Pancreas (tissue), 10 donors: ENCODE measurements around the gene RERE. TPM values are rescaled to one million over a fixed set of nuclear protein-coding genes. Genes with fewer than 3 reads are reported as not detected.

Experiments used
- ATAC-seq, 4 donors: fragments of 200-7000 bp; cut with Tn5 transposase; one replicate each; pipeline versions ENCODE4 v1.8.0 to v1.9.1; 2020; ENCODE audit warnings: mild to moderate bottlenecking in 4 of 4, moderate library complexity in 4 of 4
- DNase-seq, 6 donors: peaks; one replicate each; pipeline ENCODE4 v3.0.0-alpha.2; 2020
- FAIRE-seq: peaks from 2 replicates; lab custom pipeline; 2012; peaks lifted over from hg19 to GRCh38; lab: Jason Lieb, UNC
- H3K27ac ChIP-seq, 4 donors: fragments of 200-600 bp; sonication (generic); 1 replicate in 3 of 4; 2 replicates in 1 of 4; pipeline versions ENCODE4 v1.5.0 to v1.8.0; 2020
- H3K27me3 ChIP-seq, 4 donors: fragments of 200-600 bp; one replicate each; pipeline ENCODE4 v1.8.0; 2021
- H3K36me3 ChIP-seq, 3 donors: fragments of 200-600 bp; sonication (generic) in 1 of 3; one replicate each; pipeline versions ENCODE4 v1.5.0 to v1.8.0; 2020 to 2021
- H3K4me1 ChIP-seq, 3 donors: fragments of 200-600 bp; one replicate each; pipeline ENCODE4 v1.8.0; 2021
- H3K4me3 ChIP-seq, 4 donors: fragments of 200-600 bp; sonication (generic) in 2 of 4; one replicate each; pipeline versions ENCODE4 v1.5.0 to v1.8.0; 2020 to 2021
- H3K9me3 ChIP-seq, 4 donors: fragments of 200-600 bp; one replicate each; pipeline ENCODE4 v1.8.0; 2021
- CTCF ChIP-seq, 4 donors: fragments of 200-600 bp; sonication (generic) in 3 of 4; IDR thresholded peaks; one replicate each; pipeline versions ENCODE4 v1.5.0 to v1.8.0; 2021; ENCODE audit warnings: antibody characterized with exemption in 4 of 4
- WGBS, 2 donors: extraction: QIAGEN DNeasy Blood & Tissue Kit; methylation state at CpG; one replicate each; pipeline ENCODE4 v1.1.7; 2013; 5-methylcytosine and 5-hydroxymethylcytosine counted together
- intact Hi-C, 3 donors: fragments of 100-400 bp; cut with DNase I; formaldehyde crosslinking; loops; one replicate each; pipeline versions ENCODE4 v1.11.1 to v1.14.2; 2022
- polyA plus RNA-seq, 2 donors: library from polyadenylated mRNA; stranded (reverse); fragments of 200-250 nt; gene quantifications; one replicate each; pipeline ENCODE4 v1.2.3, GENCODE V29; 2013
- total RNA-seq, 6 donors: library from RNA; stranded (reverse); fragmentation: NEBNext Ultra II Directional in 4 of 6; extraction: Animal tissue kit (Norgen Biotek cat#: 25700) in 4 of 6; gene quantifications; one replicate each; pipeline versions ENCODE4 v1.2.1 to v1.2.4, GENCODE V29; 2021 to 2023
- donor health status: healthy with polysubstance abuse.
- donor health status: DM: no; HTN: no; CAD: no; lungs with moderate emphysema.
- donor health status: DM: no; HTN: no; CAD: no.
- donor health status: control.
- donor health status: control.
- donor health status: Bipolar disorder and iron deficiency.
- donor health status: DM: yes; HTN: yes; CAD: no.
- donor health status: DM: no; HTN: no; CAD: no.
- donor health status: DM: no; HTN: no; CAD: no.
- donor health status: DM: yes; HTN: yes; CAD: no.

The RERE gene
- total and polyA plus RNA-seq, 8 donors, result 27.0 to 76.7 (median 50.7) TPM

- H3K4me1 ChIP-seq, result no peaks in the 10 kb centered on the region
- no peaks in the 10 kb centered on the region for H3K27me3 ChIP-seq
- ATAC-seq, result no peak
- no peak for FAIRE-seq
- intact Hi-C loops, result loop anchor here in 1 of 3 donors (10.0 kb wide), 1 partner anchor 353 kb away; no protein-coding TSS in a partner anchor
- peak in 1 of 6 donors; percentile 58 for DNase-seq
- no peak overlapping the region for H3K4me3 ChIP-seq
- H3K27ac ChIP-seq, result no peak overlapping the region
- no peak for TF ChIP-seq CTCF (IDR thresholded peaks at IDR 0.05)
- WGBS, 2 donors, result 88 to 95% methylated on average over 23 to 25 of the region's 25 CpGs
- H3K36me3 ChIP-seq, result no peaks in the 10 kb centered on the region
- no peaks in the 10 kb centered on the region for H3K9me3 ChIP-seq
These were observed 479.5 kb downstream of the RERE start for GRCh38 chr1:8337776-8338525.

- Histone ChIP-seq H3K36me3 (no peaks in the 10 kb centered on the region), H3K4me3 (no peak overlapping the region), H3K4me1 (no peaks in the 10 kb centered on the region), H3K9me3 (no peaks in the 10 kb centered on the region), H3K27ac (no peak overlapping the region), H3K27me3 (no peaks in the 10 kb centered on the region)
- intact Hi-C loops, result loop anchor here in 1 of 3 donors (10.0 kb wide), 1 partner anchor 350 kb away; no protein-coding TSS in a partner anchor
- no peak for FAIRE-seq
- DNase-seq, result peak in 1 of 6 donors; percentile 37
- no peak for TF ChIP-seq CTCF (IDR thresholded peaks at IDR 0.05)
- 87 to 91% methylated on average over 27 of the region's 27 CpGs for WGBS, 2 donors
- no peak for ATAC-seq
These were observed 482.2 kb downstream of the RERE start for GRCh38 chr1:8335246-8335645.

GRCh38 chr1:8334106-8334851 lies 483.2 kb downstream of the RERE start:
- WGBS, 2 donors, result 84 to 88% methylated on average over 24 of the region's 24 CpGs
- no peak overlapping the region for H3K4me3 ChIP-seq
- intact Hi-C loops, result loop anchor here in 1 of 3 donors (10.0 kb wide), 1 partner anchor 349 kb away; no protein-coding TSS in a partner anchor
- DNase-seq, result peak in 1 of 6 donors; percentile 21
- no peak for FAIRE-seq
- no peaks in the 10 kb centered on the region for H3K36me3 ChIP-seq
- no peaks in the 10 kb centered on the region for H3K9me3 ChIP-seq
- ATAC-seq, result no peak
- no peaks in the 10 kb centered on the region for H3K27me3 ChIP-seq
- H3K27ac ChIP-seq, result no peak overlapping the region
- no peaks in the 10 kb centered on the region for H3K4me1 ChIP-seq
- TF ChIP-seq CTCF (IDR thresholded peaks at IDR 0.05), result no peak

GRCh38 chr1:8333246-8333987 lies 484.0 kb downstream of the RERE start:
- no peak for FAIRE-seq
- Histone ChIP-seq H3K9me3 (no peaks in the 10 kb centered on the region), H3K36me3 (no peaks in the 10 kb centered on the region), H3K4me1 (no peaks in the 10 kb centered on the region), H3K27ac (no peak overlapping the region), H3K27me3 (no peaks in the 10 kb centered on the region), H3K4me3 (no peak overlapping the region)
- TF ChIP-seq CTCF (IDR thresholded peaks at IDR 0.05), result no peak
- DNase-seq, result peak in 1 of 6 donors; percentile 25
- ATAC-seq, result no peak
- intact Hi-C loops, result loop anchor here in 1 of 3 donors (10.0 kb wide), 1 partner anchor 349 kb away; no protein-coding TSS in a partner anchor
- WGBS, 2 donors, result 83 to 84% methylated on average over 16 of the region's 16 CpGs
